HepG2 (cell line): ENCODE results near the gene ALOX5. TPM values are rescaled to one million over a fixed set of nuclear protein-coding genes. Genes with fewer than 3 reads are reported as not detected.

Experiments used
- ATAC-seq: fragments of 200-7000 bp; cut with Tn5 transposase; 3 replicates; pipeline ENCODE4 v1.9.1; 2020; ENCODE audit warnings: mild to moderate bottlenecking, moderate library complexity
- BruUV-seq: library from RNA; stranded (reverse); fragments of 400-500 nt; replicated peaks from 2 replicates; lab custom pipeline; 2021; lab: Mats Ljungman, UMichigan
- CTCF ChIA-PET: fragments of 300-600 bp; formaldehyde crosslinking; extraction: SDS; loops from one replicate; lab custom pipeline; 2021; ENCODE audit warnings: low total read pairs, inconsistent platforms, low intra/inter-chr PET ratio; lab: Yijun Ruan, JAX
- POLR2A ChIA-PET: fragments of 350-600 bp; sonication (Branson Sonifier 250); formaldehyde crosslinking; loops from one replicate; lab custom pipeline; 2020; ENCODE audit warnings: antibody characterized with exemption, inconsistent platforms; lab: Yijun Ruan, JAX
- DNase-seq: peaks from one replicate; pipeline ENCODE4 v3.0.0-alpha.2; 2015; ENCODE audit warnings: low spot score
- FAIRE-seq: peaks from 3 replicates; lab custom pipeline; 2011; peaks lifted over from hg19 to GRCh38; lab: Jason Lieb, UNC
- H2AFZ ChIP-seq: one replicate; pipeline ENCODE4 v1.6.1; 2011; ENCODE audit warnings: low read length, inconsistent platforms
- H3K27ac ChIP-seq: fragments of 300-600 bp; 3 replicates; pipeline ENCODE4 v1.8.0; 2011; ENCODE audit warnings: mixed run types, mild to moderate bottlenecking, mixed read lengths, low read length, inconsistent platforms; ENCODE audit not compliant: insufficient read depth; ENCODE audit errors: extremely low read length
- H3K27me3 ChIP-seq, 2 experiments: fragments of 200-600 bp in 1 of 2; 2 replicates in 1 of 2; 3 replicates in 1 of 2; pipeline versions ENCODE4 v1.6.0 to v1.8.0; 2011; ENCODE audit warnings: low read length in 2 of 2, mild to moderate bottlenecking in 2 of 2, moderate library complexity in 2 of 2, inconsistent platforms in 1 of 2; ENCODE audit not compliant: insufficient read depth in 2 of 2, control insufficient read depth in 1 of 2
- H3K36me3 ChIP-seq, 2 experiments: fragments of 200-600 bp in 1 of 2; replicated peaks in 1 of 2; 2 replicates in 1 of 2; 3 replicates in 1 of 2; pipeline versions ENCODE4 v1.5.1 to v1.8.0; 2011; ENCODE audit warnings: low read length in 2 of 2, inconsistent platforms in 1 of 2; ENCODE audit not compliant: insufficient read depth in 2 of 2, control insufficient read depth in 1 of 2
- H3K4me1 ChIP-seq: 2 replicates; pipeline ENCODE4 v1.5.1; 2012; ENCODE audit warnings: low read length, inconsistent platforms; ENCODE audit not compliant: insufficient read depth
- H3K4me2 ChIP-seq: 2 replicates; pipeline ENCODE4 v1.6.0; 2011; ENCODE audit warnings: low read depth, low read length, inconsistent platforms
- H3K4me3 ChIP-seq, 3 experiments: fragments of 200-600 bp in 1 of 3; sonication (generic), shearing (Covaris generic) in 1 of 3; replicated peaks in 1 of 3; 2 replicates each; pipeline ENCODE4 v1.5.1; 2011 to 2016; ENCODE audit warnings: low read length in 3 of 3, inconsistent platforms in 2 of 3, low read depth in 2 of 3, mild to moderate bottlenecking in 2 of 3, control low read depth in 1 of 3, mixed read lengths in 1 of 3; ENCODE audit not compliant: insufficient read depth in 1 of 3
- H3K79me2 ChIP-seq: one replicate; pipeline ENCODE4 v1.6.1; 2011; ENCODE audit warnings: low read length, inconsistent platforms; ENCODE audit not compliant: insufficient read depth
- H3K9ac ChIP-seq: 2 replicates; pipeline ENCODE4 v1.6.0; 2011; ENCODE audit warnings: mild to moderate bottlenecking, low read depth, low read length, inconsistent platforms; ENCODE audit not compliant: insufficient read depth
- H3K9me3 ChIP-seq: 2 replicates; pipeline ENCODE4 v1.5.1; 2012; ENCODE audit warnings: mild to moderate bottlenecking, low read length
- H4K20me1 ChIP-seq: 2 replicates; pipeline ENCODE4 v1.6.0; 2011; ENCODE audit warnings: inconsistent platforms, mild to moderate bottlenecking, low read length, moderate library complexity; ENCODE audit not compliant: insufficient read depth
- HNF4A ChIP-seq: sonication (generic); formaldehyde crosslinking; IDR thresholded peaks from 2 replicates; pipeline ENCODE4 v1.4.0; 2020; ENCODE audit warnings: missing genetic modification reagents
- PAX8 ChIP-seq: sonication (generic); formaldehyde crosslinking; IDR thresholded peaks from 2 replicates; pipeline ENCODE4 v1.8.0; 2022; ENCODE audit warnings: mild to moderate bottlenecking, missing genetic modification reagents, borderline replicate concordance
- ZNF703 ChIP-seq: sonication (generic); formaldehyde crosslinking; IDR thresholded peaks from 2 replicates; pipeline ENCODE4 v1.5.1; 2020; ENCODE audit warnings: missing genetic modification reagents, mild to moderate bottlenecking, moderate library complexity, borderline replicate concordance
- WGBS: methylation state at CpG from one replicate; pipeline ENCODE4 v1.1.6; 2017; ENCODE audit warnings: low lambda C conversion rate; 5-methylcytosine and 5-hydroxymethylcytosine counted together
- in situ Hi-C: cut with HindIII; loops from 2 replicates; pipeline ENCODE4 v1.10.0; 2017; ENCODE audit warnings: low pct_unique_long_range_greater_than_20kb; ENCODE audit not compliant: extremely low pct_ligation_motif_present
- intact Hi-C: fragments of 100-400 bp; cut with micrococcal nuclease; formaldehyde crosslinking; loops from one replicate; pipeline ENCODE4 v1.10.0; 2022; ENCODE audit not compliant: unreplicated experiment
- polyA plus RNA-seq, 8 experiments: library from polyadenylated mRNA; depleted of rRNA in 3 of 8; stranded (reverse) in 7 of 8; unstranded in 1 of 8; fragments of >200 nt; fragmentation: Illumina TruSeq in 4 of 8; extraction: Trizol in 4 of 8; gene quantifications; 2 replicates each; pipeline versions ENCODE4 v1.2.1 to v1.2.3, GENCODE V29; 2011 to 2016; ENCODE audit warnings: low read depth in 4 of 8, missing spikeins in 1 of 8, mixed read lengths in 1 of 8; ENCODE audit not compliant: insufficient read depth in 1 of 8
- total RNA-seq, 5 experiments: library from RNA; depleted of rRNA; stranded (reverse); fragments of >200 nt; fragmentation: Illumina TruSeq; extraction: Trizol; gene quantifications; 2 replicates each; pipeline ENCODE4 v1.2.3, GENCODE V29; 2016; ENCODE audit warnings: low read depth in 1 of 5
- TF ChIP-seq, protein P1 (sequence below): sonication (generic); formaldehyde crosslinking; IDR thresholded peaks from 2 replicates; pipeline ENCODE4 v1.5.1; 2020; ENCODE audit warnings: mild to moderate bottlenecking, moderate library complexity, missing genetic modification reagents

Gene ALOX5
- total and polyA plus RNA-seq, 2 of the 13 experiments (the other 11 are each of a cell fraction or from before 2014, with no cell fraction given), result 0.04 TPM; not detected in 1

DNA sequence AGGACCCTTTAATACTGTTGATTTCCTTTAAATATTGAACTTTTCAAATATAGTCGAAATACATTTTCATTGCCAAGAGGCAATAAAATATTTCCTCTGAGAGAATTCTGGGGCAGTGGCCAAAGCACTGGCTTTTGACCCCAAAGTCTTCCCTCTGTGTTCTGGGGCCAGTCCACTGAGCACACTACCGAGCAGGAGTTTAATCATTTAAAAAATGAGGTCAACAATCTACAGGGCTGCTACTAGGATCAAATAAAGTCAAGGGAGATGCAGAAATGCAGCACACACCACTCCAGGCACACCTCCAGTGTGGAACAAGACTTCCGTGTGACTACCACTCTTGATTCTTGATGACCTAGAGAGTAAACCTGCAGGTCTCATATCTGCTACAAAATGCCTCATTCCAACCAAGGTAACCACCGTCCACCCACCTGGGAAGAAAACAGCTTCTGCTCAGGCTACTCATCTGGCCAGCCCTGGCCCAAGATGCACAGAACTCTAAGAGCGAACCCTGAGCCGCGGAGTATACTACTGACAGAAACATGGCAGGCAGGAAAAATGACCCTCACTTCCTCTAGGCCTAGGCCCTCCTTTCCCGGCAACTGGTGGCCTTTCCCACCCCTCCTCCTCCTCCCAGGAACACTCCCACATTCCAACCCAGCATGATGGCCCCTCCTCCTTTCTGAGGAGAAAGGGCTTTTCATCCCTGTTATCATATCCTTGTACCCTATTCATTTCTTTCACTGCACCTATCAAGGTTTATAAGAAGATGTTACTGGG, 97.7 kb downstream of the ALOX5 start (continued):
- TF ChIP-seq, protein P1, sequence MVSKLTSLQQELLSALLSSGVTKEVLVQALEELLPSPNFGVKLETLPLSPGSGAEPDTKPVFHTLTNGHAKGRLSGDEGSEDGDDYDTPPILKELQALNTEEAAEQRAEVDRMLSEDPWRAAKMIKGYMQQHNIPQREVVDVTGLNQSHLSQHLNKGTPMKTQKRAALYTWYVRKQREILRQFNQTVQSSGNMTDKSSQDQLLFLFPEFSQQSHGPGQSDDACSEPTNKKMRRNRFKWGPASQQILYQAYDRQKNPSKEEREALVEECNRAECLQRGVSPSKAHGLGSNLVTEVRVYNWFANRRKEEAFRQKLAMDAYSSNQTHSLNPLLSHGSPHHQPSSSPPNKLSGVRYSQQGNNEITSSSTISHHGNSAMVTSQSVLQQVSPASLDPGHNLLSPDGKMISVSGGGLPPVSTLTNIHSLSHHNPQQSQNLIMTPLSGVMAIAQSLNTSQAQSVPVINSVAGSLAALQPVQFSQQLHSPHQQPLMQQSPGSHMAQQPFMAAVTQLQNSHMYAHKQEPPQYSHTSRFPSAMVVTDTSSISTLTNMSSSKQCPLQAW (CRISPR knock-in tag), result no peak
- no peak for TF ChIP-seq PAX8 (CRISPR knock-in tag)
- TF ChIP-seq, all 625 proteins: peak for 2

DNA sequence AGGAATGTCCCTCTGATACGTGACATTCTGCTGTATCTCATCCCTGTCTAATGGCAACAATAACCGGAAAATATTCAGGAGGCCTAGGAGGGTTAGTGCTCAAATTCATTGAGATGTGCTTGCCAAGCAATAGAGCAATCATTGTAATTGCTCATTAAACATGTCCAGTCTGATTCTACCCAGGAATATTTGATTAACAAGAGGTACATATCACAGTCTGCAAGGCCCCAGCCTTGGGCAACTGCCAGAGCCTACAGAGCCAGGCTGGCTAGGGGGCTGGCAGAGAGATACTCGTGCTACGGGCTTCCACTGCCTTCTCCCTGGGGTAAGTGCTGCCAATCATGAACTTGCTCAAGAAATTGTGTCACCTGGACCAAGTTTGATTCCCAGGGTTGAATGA, 99.1 kb downstream of the ALOX5 start:
- H3K4me1 ChIP-seq, result peaks cover 27% of the 10 kb centered on the region
- H3K27me3 ChIP-seq, result no peaks in the 10 kb centered on the region
- 89% methylated on average over 4 of the region's 4 CpGs for WGBS
- intact Hi-C loops, result loop anchor here (5.0 kb wide), 1 partner anchor 64 kb away; a partner anchor contains a TSS
- no peaks in the 10 kb centered on the region for H4K20me1 ChIP-seq
- ATAC-seq (no peak), DNase-seq (no peak), FAIRE-seq (no peak)
- no peaks in the 10 kb centered on the region for H3K36me3 ChIP-seq
- no peak overlapping the region for H3K4me3 ChIP-seq
- no peaks in the 10 kb centered on the region for H3K9me3 ChIP-seq
- POLR2A ChIA-PET, result interaction anchor here (1.1 kb wide), 1 partner anchor 199 kb away, joined by 3 read pairs; the partner anchor contains the start of gene ZFAND4
- no peak overlapping the region for H3K4me2 ChIP-seq
- H3K9ac ChIP-seq, result no peak overlapping the region
- in situ Hi-C loops, result no loop called here
- no peaks in the 10 kb centered on the region for H3K79me2 ChIP-seq
- no peak overlapping the region for H3K27ac ChIP-seq
- H2AFZ ChIP-seq, result no peak overlapping the region
- CTCF ChIA-PET, result no interaction called here
- TF ChIP-seq HNF4A (CRISPR knock-in tag) (no peak), ZNF703 (no peak)
- BruUV-seq, result no TSS peak
